Measurements from ENCODE around the gene NIF3L1. TPM values are rescaled to one million over a fixed set of nuclear protein-coding genes. Genes with fewer than 3 reads are reported as not detected.

The NIF3L1 gene
- total RNA-seq, 1 donor from 2014 or later = 79.8 TPM

- Mint-ChIP-seq H3K27ac (no peak overlapping the region), H3K36me3 (peaks cover 15% of the 10 kb centered on the region), H3K4me3 (no peak overlapping the region), H3K27me3 (ENCODE audit: insufficient read depth, low read depth) (no peaks in the 10 kb centered on the region), H3K4me1 (no peaks in the 10 kb centered on the region), H3K9me3 (no peaks in the 10 kb centered on the region)
- peaks cover 15% of the 10 kb centered on the region for H3F3A ChIP-seq (ENCODE audit: low read depth)
- H3K4me1 ChIP-seq = no peaks in the 10 kb centered on the region
- peaks cover 14% of the 10 kb centered on the region for H3K36me3 ChIP-seq
- H4K20me1 ChIP-seq (ENCODE audit: low read depth) = no peaks in the 10 kb centered on the region
- H3K27ac ChIP-seq = no peak overlapping the region
- H3K4me2 ChIP-seq = no peak overlapping the region
- H3K4me3 ChIP-seq = no peak overlapping the region
- H2AFZ ChIP-seq (replicated peaks) = no peak overlapping the region
- H3K9ac ChIP-seq = no peak overlapping the region
- H3K79me2 ChIP-seq (ENCODE audit: low read depth) = no peaks in the 10 kb centered on the region
- DNase-seq (ENCODE audit: low spot score) = no peak
- no peak for TF ChIP-seq EZH2phosphoT487 (IDR thresholded peaks at IDR 0.05)
- no peak for TF ChIP-seq EZH2 (IDR thresholded peaks at IDR 0.05)
- TF ChIP-seq, protein P1, sequence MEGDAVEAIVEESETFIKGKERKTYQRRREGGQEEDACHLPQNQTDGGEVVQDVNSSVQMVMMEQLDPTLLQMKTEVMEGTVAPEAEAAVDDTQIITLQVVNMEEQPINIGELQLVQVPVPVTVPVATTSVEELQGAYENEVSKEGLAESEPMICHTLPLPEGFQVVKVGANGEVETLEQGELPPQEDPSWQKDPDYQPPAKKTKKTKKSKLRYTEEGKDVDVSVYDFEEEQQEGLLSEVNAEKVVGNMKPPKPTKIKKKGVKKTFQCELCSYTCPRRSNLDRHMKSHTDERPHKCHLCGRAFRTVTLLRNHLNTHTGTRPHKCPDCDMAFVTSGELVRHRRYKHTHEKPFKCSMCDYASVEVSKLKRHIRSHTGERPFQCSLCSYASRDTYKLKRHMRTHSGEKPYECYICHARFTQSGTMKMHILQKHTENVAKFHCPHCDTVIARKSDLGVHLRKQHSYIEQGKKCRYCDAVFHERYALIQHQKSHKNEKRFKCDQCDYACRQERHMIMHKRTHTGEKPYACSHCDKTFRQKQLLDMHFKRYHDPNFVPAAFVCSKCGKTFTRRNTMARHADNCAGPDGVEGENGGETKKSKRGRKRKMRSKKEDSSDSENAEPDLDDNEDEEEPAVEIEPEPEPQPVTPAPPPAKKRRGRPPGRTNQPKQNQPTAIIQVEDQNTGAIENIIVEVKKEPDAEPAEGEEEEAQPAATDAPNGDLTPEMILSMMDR (IDR thresholded peaks at IDR 0.05) = no peak
- no peaks in the 10 kb centered on the region for H3K27me3 ChIP-seq
- H3K9me3 ChIP-seq (ENCODE audit: low read depth) = no peaks in the 10 kb centered on the region
These were observed 24.5 kb downstream of the NIF3L1 start for GRCh38 chr2:200913654-200914053.

DNA sequence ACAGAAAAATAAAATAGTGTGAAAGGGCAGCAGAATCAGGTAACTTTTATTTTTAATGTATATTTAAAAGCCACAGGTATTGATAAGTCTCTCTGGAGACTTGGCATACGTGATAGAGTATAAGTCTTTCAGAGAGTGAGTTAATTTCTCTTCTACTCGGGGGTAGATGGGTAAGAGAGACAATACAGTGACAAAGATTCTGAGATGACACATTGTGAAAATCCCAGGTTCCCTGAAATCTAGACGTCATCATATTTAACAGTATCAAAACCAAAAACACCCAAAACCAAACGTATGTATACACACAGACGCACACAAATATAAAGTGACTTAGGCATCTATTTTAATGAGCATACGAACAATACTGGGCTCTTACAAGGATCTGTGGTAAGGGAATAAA lies 33.3 kb downstream of the NIF3L1 start:
- Histone ChIP-seq H3K79me2 (ENCODE audit: low read depth) (no peaks in the 10 kb centered on the region), H3K9me3 (ENCODE audit: low read depth) (no peaks in the 10 kb centered on the region), H2AFZ (replicated peaks) (no peak overlapping the region), H4K20me1 (ENCODE audit: low read depth) (no peaks in the 10 kb centered on the region), H3K27me3 (no peaks in the 10 kb centered on the region), H3F3A (ENCODE audit: low read depth) (no peaks in the 10 kb centered on the region), H3K36me3 (peaks cover 34% of the 10 kb centered on the region), H3K27ac (no peak overlapping the region), H3K9ac (no peak overlapping the region), H3K4me2 (no peak overlapping the region), H3K4me1 (no peaks in the 10 kb centered on the region), H3K4me3 (no peak overlapping the region)
- TF ChIP-seq EZH2 (IDR thresholded peaks at IDR 0.05) = no peak
- TF ChIP-seq, protein P1 (IDR thresholded peaks at IDR 0.05) = no peak
- TF ChIP-seq EZH2phosphoT487 (IDR thresholded peaks at IDR 0.05) = no peak
- Mint-ChIP-seq H3K4me3 (no peak overlapping the region), H3K27ac (no peak overlapping the region), H3K4me1 (no peaks in the 10 kb centered on the region), H3K36me3 (peaks cover 9% of the 10 kb centered on the region), H3K9me3 (no peaks in the 10 kb centered on the region), H3K27me3 (ENCODE audit: insufficient read depth, low read depth) (no peaks in the 10 kb centered on the region)
- no peak for DNase-seq (ENCODE audit: low spot score)

- Mint-ChIP-seq H3K4me1 (no peaks in the 10 kb centered on the region), H3K4me3 (no peak overlapping the region), H3K9me3 (no peaks in the 10 kb centered on the region), H3K27me3 (ENCODE audit: insufficient read depth, low read depth) (no peaks in the 10 kb centered on the region), H3K36me3 (peaks cover 8% of the 10 kb centered on the region), H3K27ac (no peak overlapping the region)
- Histone ChIP-seq H2AFZ (replicated peaks) (no peak overlapping the region), H3K4me3 (no peak overlapping the region), H3K27me3 (no peaks in the 10 kb centered on the region), H3K36me3 (peaks cover 21% of the 10 kb centered on the region), H4K20me1 (ENCODE audit: low read depth) (no peaks in the 10 kb centered on the region), H3K9me3 (ENCODE audit: low read depth) (no peaks in the 10 kb centered on the region), H3F3A (ENCODE audit: low read depth) (no peaks in the 10 kb centered on the region), H3K79me2 (ENCODE audit: low read depth) (no peaks in the 10 kb centered on the region), H3K4me1 (no peaks in the 10 kb centered on the region), H3K4me2 (no peak overlapping the region), H3K27ac (no peak overlapping the region), H3K9ac (no peak overlapping the region)
- no peak for DNase-seq (ENCODE audit: low spot score)
- TF ChIP-seq, protein P1 (IDR thresholded peaks at IDR 0.05) = no peak
- no peak for TF ChIP-seq EZH2 (IDR thresholded peaks at IDR 0.05)
- TF ChIP-seq EZH2phosphoT487 (IDR thresholded peaks at IDR 0.05) = no peak
These were observed 40.4 kb downstream of the NIF3L1 start for GRCh38 chr2:200929334-200930249.
